Measurements from ENCODE around the gene WDR7.

DNA sequence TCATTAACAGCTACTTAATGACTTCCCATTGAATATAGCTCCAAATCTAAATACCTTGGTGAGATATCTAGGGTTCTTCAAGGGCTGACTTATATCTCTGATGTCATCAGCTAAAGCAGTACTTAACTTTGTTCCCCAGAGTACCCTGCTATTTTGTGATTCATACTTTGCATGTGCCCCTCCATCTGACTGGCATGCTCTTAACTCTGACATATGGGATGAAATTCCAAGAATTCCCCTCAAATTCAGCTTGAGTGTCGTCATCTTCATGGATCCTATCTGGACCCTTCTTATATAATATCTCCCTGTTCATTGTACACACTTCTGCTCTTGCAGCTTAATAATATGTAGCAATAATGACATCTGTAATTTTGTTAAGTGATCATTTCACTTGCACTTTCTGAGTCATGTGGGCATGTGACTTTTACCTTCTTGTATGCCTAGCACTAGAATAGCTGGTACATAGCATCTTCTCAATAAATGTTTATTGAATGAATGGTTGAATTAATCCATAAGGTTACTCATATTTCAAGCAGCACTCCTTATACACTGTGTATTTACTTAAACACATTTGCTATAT, 172.9 kb downstream of the WDR7 start:
- TF ChIP-seq, protein P1, sequence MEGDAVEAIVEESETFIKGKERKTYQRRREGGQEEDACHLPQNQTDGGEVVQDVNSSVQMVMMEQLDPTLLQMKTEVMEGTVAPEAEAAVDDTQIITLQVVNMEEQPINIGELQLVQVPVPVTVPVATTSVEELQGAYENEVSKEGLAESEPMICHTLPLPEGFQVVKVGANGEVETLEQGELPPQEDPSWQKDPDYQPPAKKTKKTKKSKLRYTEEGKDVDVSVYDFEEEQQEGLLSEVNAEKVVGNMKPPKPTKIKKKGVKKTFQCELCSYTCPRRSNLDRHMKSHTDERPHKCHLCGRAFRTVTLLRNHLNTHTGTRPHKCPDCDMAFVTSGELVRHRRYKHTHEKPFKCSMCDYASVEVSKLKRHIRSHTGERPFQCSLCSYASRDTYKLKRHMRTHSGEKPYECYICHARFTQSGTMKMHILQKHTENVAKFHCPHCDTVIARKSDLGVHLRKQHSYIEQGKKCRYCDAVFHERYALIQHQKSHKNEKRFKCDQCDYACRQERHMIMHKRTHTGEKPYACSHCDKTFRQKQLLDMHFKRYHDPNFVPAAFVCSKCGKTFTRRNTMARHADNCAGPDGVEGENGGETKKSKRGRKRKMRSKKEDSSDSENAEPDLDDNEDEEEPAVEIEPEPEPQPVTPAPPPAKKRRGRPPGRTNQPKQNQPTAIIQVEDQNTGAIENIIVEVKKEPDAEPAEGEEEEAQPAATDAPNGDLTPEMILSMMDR (IDR thresholded peaks at IDR 0.05) = no peak
- no peak for TF ChIP-seq POLR2A (IDR thresholded peaks at IDR 0.05)
